HCT116 (cell line): ENCODE results near the gene FBXW8. TPM values are rescaled to one million over a fixed set of nuclear protein-coding genes. Genes with fewer than 3 reads are reported as not detected.

ENCODE experiments used
- ATAC-seq: fragments of 200-7000 bp; cut with Tn5 transposase; 2 replicates; pipeline ENCODE4 v1.9.1; 2020; ENCODE audit warnings: mild to moderate bottlenecking, moderate library complexity
- BruUV-seq: library from RNA; stranded (reverse); fragments of 400-500 nt; replicated peaks from 2 replicates; lab custom pipeline; 2021; lab: Mats Ljungman, UMichigan
- CTCF ChIA-PET: fragments of 300-600 bp; sonication (Branson Sonifier 250); formaldehyde crosslinking; loops from one replicate; lab custom pipeline; 2021; ENCODE audit warnings: antibody characterized with exemption; lab: Charles Lee
- POLR2A ChIA-PET: fragments of 300-600, 350-600 bp; sonication (Branson Sonifier 250); formaldehyde crosslinking; loops from one replicate; lab custom pipeline; 2021; ENCODE audit warnings: antibody characterized with exemption; lab: Charles Lee
- RAD21 ChIA-PET, 2 experiments: fragments of 300-600 bp; sonication (Branson Sonifier 250); formaldehyde crosslinking; loops; one replicate each; lab custom pipeline; 2023; ENCODE audit warnings: low total read pairs in 2 of 2; ENCODE audit not compliant: uncharacterized antibody in 2 of 2, unreplicated experiment in 2 of 2, low non-redundant PET in 1 of 2; lab: Charles Lee
- DNase-seq: peaks from one replicate; pipeline ENCODE4 v3.0.0-alpha.2; 2010; ENCODE audit warnings: low read depth, low spot score
- H2AFZ ChIP-seq: fragments of 200-600 bp; shearing (Covaris generic), sonication (generic); 2 replicates; pipeline ENCODE4 v1.6.1; 2017; ENCODE audit warnings: low read depth, mixed run types, mixed read lengths, antibody characterized with exemption, low read length; ENCODE audit not compliant: poor library complexity, severe bottlenecking
- H3K27ac ChIP-seq: 2 replicates; pipeline ENCODE4 v1.5.1; 2012; ENCODE audit warnings: low read depth, low read length
- H3K27me3 ChIP-seq: fragments of 200-600 bp; sonication (generic); 2 replicates; pipeline ENCODE4 v1.6.1; 2016; ENCODE audit warnings: mixed run types, low read length, mixed read lengths; ENCODE audit not compliant: insufficient read depth
- H3K36me3 ChIP-seq, 2 experiments: fragments of 200-500 bp in 1 of 2; fragments of 200-600 bp in 1 of 2; sonication (Bioruptor generic) in 1 of 2; sonication (generic) in 1 of 2; 2 replicates each; pipeline versions ENCODE4 v1.5.1 to v1.6.1; 2014 to 2016; ENCODE audit warnings: low read length in 2 of 2, inconsistent platforms in 1 of 2, mixed read lengths in 1 of 2, mixed run types in 1 of 2; ENCODE audit not compliant: insufficient read depth in 2 of 2, control insufficient read depth in 1 of 2
- H3K4me1 ChIP-seq, 2 experiments: fragments of 200-600 bp in 1 of 2; sonication (generic) in 1 of 2; 2 replicates each; pipeline versions ENCODE4 v1.5.1 to v1.6.1; 2012 to 2017; ENCODE audit warnings: low read length in 2 of 2, inconsistent platforms in 1 of 2, mild to moderate bottlenecking in 1 of 2, mixed read lengths in 1 of 2, mixed run types in 1 of 2, moderate library complexity in 1 of 2; ENCODE audit not compliant: insufficient read depth in 2 of 2, control insufficient read depth in 1 of 2
- H3K4me2 ChIP-seq: fragments of 200-600 bp; sonication (generic); 2 replicates; pipeline ENCODE4 v1.6.1; 2017; ENCODE audit warnings: mixed run types, low read length, mixed read lengths
- H3K4me3 ChIP-seq, 2 experiments: fragments of 200-600 bp in 1 of 2; sonication (generic) in 1 of 2; replicated peaks in 1 of 2; 2 replicates each; pipeline ENCODE4 v1.5.1; 2011 to 2016; ENCODE audit warnings: low read length in 2 of 2, control low read depth in 1 of 2, low read depth in 1 of 2, mild to moderate bottlenecking in 1 of 2, mixed read lengths in 1 of 2, mixed run types in 1 of 2
- H3K79me2 ChIP-seq: fragments of 200-600 bp; sonication (generic); 2 replicates; pipeline ENCODE4 v1.6.1; 2017; ENCODE audit warnings: mild to moderate bottlenecking, mixed run types, low read length, moderate library complexity, mixed read lengths; ENCODE audit not compliant: insufficient read depth
- H3K9ac ChIP-seq: fragments of 200-600 bp; sonication (generic); 2 replicates; pipeline ENCODE4 v1.6.1; 2016; ENCODE audit warnings: low read length, mixed read lengths
- H3K9me2 ChIP-seq: fragments of 200-600 bp; sonication (generic), shearing (Covaris generic); 2 replicates; pipeline ENCODE4 v1.6.1; 2017; ENCODE audit warnings: mixed run types, mild to moderate bottlenecking, moderate library complexity; ENCODE audit not compliant: insufficient read depth
- H3K9me3 ChIP-seq, 2 experiments: fragments of 200-500 bp in 1 of 2; fragments of 200-600 bp in 1 of 2; sonication (Bioruptor generic) in 1 of 2; sonication (generic) in 1 of 2; 2 replicates each; pipeline ENCODE4 v1.6.1; 2014 to 2017; ENCODE audit warnings: low read length in 2 of 2, mixed read lengths in 2 of 2, inconsistent platforms in 1 of 2, low read depth in 1 of 2, mild to moderate bottlenecking in 1 of 2, mixed run types in 1 of 2, moderate library complexity in 1 of 2; ENCODE audit not compliant: control insufficient read depth in 1 of 2, insufficient read depth in 1 of 2
- H4K20me1 ChIP-seq: fragments of 200-600 bp; sonication (generic), shearing (Covaris generic); 2 replicates; pipeline ENCODE4 v1.6.1; 2017; ENCODE audit warnings: mixed run types, mild to moderate bottlenecking, moderate library complexity; ENCODE audit not compliant: insufficient read depth
- CTCF ChIP-seq, 3 experiments: fragments of 200-600 bp in 1 of 3; sonication (generic) in 1 of 3; IDR thresholded peaks in 2 of 3; conservative IDR thresholded peaks in 1 of 3; 2 replicates each; pipeline ENCODE4 v1.5.1; 2012 to 2017; ENCODE audit warnings: low read depth in 2 of 3, low read length in 2 of 3, antibody characterized with exemption in 1 of 3, borderline replicate concordance in 1 of 3, control low read depth in 1 of 3, mild to moderate bottlenecking in 1 of 3, mixed read lengths in 1 of 3, mixed run types in 1 of 3, moderate library complexity in 1 of 3; ENCODE audit not compliant: insufficient read depth in 1 of 3
- RAD21 ChIP-seq: IDR thresholded peaks from 2 replicates; pipeline ENCODE4 v1.6.1; 2012; ENCODE audit warnings: low read depth, mild to moderate bottlenecking
- intact Hi-C: fragments of 100-400 bp; cut with micrococcal nuclease; formaldehyde crosslinking; loops from 2 replicates; pipeline ENCODE4 v1.10.0; 2022
- total RNA-seq: library from RNA; stranded (reverse); gene quantifications from one replicate; pipeline ENCODE4 v1.2.1, GENCODE V29; 2021; ENCODE audit not compliant: unreplicated experiment
- TF ChIP-seq, protein P1 (sequence below): IDR thresholded peaks from 2 replicates; pipeline ENCODE4 v1.6.1; 2012

The FBXW8 gene
- total RNA-seq, 1 experiment from 2014 or later = 14.6 TPM

- Histone ChIP-seq H4K20me1 (no peaks in the 10 kb centered on the region), H3K4me3 (no peak overlapping the region), H3K4me2 (no peak overlapping the region), H3K9me2 (no peaks in the 10 kb centered on the region), H2AFZ (no peak overlapping the region), H3K27me3 (no peaks in the 10 kb centered on the region; the same call in 1 of the 2 replicates), H3K36me3 (no peaks in the 10 kb centered on the region), H3K27ac (no peak overlapping the region), H3K9ac (no peak overlapping the region), H3K79me2 (no peaks in the 10 kb centered on the region), H3K4me1 (no peaks in the 10 kb centered on the region), H3K9me3 (no peaks in the 10 kb centered on the region)
- intact Hi-C loops = no loop called here
- TF ChIP-seq RAD21 = no peak
- DNase-seq (no peak), ATAC-seq (no peak)
- ChIA-PET RAD21 (no interaction called here), POLR2A (no interaction called here), CTCF (no interaction called here)
- no TSS peak for BruUV-seq
Measured at GRCh38 chr12:116894913-116895312, 15.8 kb upstream of the FBXW8 start.

DNA sequence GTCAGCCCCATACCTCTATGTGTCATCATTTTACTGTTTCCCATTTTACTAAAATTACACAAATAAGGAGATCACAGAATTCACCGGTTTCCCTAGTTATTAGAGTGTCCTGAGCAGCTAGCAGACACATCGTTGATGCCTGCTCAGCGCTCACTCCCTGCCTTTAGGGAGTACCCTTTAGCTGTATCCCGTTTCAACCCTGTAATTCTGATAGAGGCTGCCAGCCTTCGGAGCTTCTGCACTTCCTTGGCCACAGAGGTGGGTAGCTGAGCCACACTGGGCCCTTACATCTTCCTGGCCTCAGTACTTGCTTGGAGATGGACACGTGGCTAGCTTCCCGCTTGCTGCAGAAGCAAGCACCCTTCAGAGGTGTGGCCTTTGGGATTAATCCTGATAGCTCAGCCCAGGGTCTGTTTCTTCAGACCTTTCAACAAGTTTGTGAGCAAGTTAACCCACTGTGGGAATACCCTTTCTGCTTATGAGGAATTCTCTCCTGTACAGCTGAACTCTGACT is 14.3 kb upstream of the FBXW8 start:
- no peaks in the 10 kb centered on the region for H3K9me3 ChIP-seq
- ChIA-PET RAD21 (no interaction called here), CTCF (interaction anchor here (1.3 kb wide), 1 partner anchor 33 kb away, joined by 3 read pairs; no protein-coding TSS in a partner anchor), POLR2A (no interaction called here)
- TF ChIP-seq CTCF (IDR thresholded peaks at IDR 0.05 in 2 of 3, conservative IDR thresholded peaks at IDR 0.05 in 1 of 3; ENCODE audit: borderline replicate concordance in 1 of 3, insufficient read depth in 1 of 3, low read depth in 2 of 3, low read length in 2 of 3) = no peak
- TF ChIP-seq, protein P1, sequence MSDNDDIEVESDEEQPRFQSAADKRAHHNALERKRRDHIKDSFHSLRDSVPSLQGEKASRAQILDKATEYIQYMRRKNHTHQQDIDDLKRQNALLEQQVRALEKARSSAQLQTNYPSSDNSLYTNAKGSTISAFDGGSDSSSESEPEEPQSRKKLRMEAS = no peak
- H3K27ac ChIP-seq = no peak overlapping the region
- H4K20me1 ChIP-seq = no peaks in the 10 kb centered on the region
- peaks cover 5% of the 10 kb centered on the region; the same call in 1 of the 2 replicates for H3K27me3 ChIP-seq
- no peak overlapping the region for H3K4me3 ChIP-seq
- no TSS peak for BruUV-seq
- DNase-seq (no peak), ATAC-seq (no peak)
- no peaks in the 10 kb centered on the region for H3K79me2 ChIP-seq
- no peak overlapping the region for H3K4me2 ChIP-seq
- intact Hi-C loops = no loop called here
- H3K9me2 ChIP-seq = no peaks in the 10 kb centered on the region
- no peak overlapping the region for H2AFZ ChIP-seq
- H3K4me1 ChIP-seq = no peaks in the 10 kb centered on the region
- H3K36me3 ChIP-seq = no peaks in the 10 kb centered on the region
- no peak overlapping the region for H3K9ac ChIP-seq
